NOMO-1 (cell line): ENCODE results near the gene PPFIA3.
A peak's percentile ranks its signal among the peaks of the same experiment; 100 is the strongest.

Experiments
- DNase-seq, 2 experiments: peaks; one replicate each; lab custom pipeline; 2025; ENCODE audit not compliant: unreplicated experiment in 2 of 2; lab: John Stamatoyannopoulos, UW

Gene PPFIA3

DNA sequence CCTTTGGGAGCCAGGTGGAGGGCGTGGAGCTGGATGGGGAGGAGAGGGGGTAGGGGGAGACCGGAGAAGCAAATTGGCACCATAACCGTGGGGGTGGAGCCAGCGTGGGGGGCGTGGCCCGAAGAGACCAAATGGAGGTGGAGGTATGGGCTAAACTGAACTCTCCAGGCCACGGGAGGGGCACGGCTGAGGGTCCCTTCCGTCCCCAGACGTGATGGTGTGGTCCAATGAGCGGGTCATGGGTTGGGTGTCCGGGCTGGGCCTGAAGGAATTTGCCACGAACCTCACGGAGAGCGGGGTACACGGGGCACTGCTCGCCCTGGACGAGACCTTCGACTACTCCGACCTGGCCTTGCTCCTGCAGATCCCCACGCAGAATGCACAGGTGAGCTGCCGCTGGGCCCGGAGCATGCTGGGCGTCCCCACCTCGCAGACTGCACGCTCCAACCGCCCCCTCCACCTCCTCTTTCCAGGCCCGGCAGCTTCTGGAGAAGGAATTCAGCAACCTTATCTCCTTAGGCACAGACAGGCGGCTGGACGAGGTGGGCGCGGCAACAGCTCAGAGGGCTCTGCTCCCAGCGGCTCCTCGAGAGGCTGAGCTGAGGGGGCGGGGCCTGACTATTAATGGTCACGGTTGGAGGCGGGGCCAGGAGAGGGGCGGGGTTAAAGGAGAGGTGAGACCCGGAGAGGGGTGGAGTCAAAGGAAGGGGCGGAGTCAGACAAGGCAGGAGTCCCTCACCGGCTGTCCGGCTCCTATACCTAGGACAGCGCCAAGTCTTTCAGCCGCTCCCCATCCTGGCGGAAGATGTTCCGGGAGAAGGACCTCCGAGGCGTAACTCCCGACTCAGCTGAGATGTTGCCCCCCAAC lies 29.7 kb downstream of the PPFIA3 start:
- DNase-seq, result peak; percentile 83 to 88

DNA sequence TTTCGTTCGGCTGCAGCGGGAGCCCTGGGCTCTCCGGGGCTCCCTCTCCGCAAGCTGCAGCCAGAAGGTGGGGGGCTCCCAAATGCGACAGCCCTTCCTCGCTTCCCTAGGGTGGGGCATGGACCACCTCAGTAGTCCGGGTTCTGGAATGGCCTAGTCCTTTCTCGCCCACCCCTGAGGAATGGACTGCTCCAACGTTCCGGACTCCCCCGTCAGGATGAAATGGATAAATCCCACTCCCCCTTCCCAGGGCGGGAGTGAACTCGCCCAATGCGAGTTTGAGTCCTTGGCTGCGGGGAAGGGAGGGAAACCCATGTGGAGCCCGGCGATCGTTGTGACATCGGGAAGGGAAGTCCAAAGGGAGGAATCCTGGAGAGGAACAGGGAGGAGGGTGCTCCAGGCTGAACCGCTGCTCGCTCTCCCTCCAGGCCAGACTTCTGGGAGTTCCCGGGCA lies 30.3 kb downstream of the PPFIA3 start:
- DNase-seq, result peak in 1 of 2 experiments; percentile 43

DNA sequence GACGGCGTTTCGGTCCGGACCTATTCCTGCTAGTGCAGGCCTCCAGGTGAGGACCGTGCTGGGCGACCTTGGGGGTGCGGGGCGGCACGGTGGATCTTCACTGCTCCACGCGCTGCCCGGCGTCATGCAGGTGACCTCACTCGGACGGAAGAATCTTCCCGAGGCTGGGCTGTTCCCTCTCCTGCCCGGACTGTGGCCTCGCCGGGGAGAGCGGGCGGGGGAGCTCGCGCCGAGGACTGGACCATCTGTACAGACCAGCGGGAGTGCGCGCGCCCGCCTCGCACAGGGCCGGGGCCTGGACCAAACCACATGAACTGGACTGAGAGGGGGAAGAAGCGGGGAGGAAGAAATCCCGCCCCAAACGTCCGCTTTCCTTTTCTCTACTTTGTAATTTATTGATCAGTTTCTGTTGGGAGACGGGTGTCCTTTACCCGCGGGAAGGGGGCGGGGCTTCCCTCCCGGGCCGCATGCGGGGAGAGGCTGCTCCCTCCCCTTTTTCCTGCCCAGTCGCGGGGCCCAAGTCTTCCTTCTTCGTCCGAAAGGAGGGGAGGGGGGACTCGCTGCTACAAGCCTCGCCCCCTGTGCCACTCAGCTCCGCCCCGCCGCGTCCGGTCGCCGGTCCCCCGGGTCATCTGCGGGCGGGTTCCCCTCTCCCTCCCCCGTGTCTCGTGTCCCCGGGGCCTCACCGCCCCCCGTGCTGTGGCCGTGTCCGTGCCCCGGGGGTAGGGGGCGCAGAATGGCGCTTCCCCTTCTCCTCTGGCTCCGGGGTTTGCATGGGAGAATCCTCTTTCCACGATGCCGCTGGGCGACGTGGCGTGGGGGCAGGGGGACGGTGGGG lies 31.0 kb downstream of the PPFIA3 start:
- peak; percentile 89 to 93 for DNase-seq

- no peak for DNase-seq
Measured at GRCh38 chr19:49150944-49151243, 31.6 kb downstream of the PPFIA3 start.

DNA sequence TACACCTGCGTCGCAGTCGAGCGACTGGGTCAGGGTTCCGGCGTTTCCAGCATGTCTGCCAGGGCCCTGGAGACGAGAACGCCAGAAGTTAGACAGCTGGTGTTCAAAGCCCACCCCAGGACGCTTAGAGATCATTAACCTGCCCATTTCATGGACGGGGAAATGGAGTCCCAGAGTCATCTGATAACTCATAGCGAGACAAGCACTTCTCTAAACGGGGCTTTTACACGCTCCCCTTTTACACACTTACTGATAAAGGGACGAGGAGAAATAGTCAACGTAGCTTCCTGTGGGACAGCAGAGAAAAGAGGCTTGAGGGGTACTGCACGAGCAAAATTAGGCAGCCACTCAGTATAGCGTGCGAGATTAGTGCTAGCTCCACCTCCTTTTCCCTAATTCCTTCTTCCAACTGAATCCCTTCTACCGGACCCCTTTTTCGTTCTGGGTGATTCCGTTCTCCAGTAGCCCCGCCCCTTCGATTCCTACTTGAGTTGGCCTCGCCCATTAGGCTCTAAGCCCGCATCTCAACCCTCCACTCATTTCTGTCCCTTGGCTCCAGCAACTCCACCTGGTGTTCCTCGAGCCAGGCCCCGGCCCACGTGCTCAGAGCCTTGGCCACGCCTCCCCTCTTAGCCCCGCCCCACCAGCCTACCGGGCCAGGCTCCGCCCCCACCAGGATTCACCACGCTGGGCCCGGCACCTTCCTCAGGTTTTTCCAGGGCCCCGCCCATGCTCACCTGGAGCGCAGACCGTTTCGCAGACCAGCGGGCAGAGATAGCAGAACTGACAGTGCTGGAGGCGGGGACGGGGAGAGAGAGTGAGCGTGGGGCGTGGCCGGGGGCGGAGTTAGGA lies 32.1 kb downstream of the PPFIA3 start:
- peak; percentile 60 to 67 for DNase-seq

- DNase-seq, result no peak
Measured at GRCh38 chr19:49152119-49152550, 32.8 kb downstream of the PPFIA3 start.

DNA sequence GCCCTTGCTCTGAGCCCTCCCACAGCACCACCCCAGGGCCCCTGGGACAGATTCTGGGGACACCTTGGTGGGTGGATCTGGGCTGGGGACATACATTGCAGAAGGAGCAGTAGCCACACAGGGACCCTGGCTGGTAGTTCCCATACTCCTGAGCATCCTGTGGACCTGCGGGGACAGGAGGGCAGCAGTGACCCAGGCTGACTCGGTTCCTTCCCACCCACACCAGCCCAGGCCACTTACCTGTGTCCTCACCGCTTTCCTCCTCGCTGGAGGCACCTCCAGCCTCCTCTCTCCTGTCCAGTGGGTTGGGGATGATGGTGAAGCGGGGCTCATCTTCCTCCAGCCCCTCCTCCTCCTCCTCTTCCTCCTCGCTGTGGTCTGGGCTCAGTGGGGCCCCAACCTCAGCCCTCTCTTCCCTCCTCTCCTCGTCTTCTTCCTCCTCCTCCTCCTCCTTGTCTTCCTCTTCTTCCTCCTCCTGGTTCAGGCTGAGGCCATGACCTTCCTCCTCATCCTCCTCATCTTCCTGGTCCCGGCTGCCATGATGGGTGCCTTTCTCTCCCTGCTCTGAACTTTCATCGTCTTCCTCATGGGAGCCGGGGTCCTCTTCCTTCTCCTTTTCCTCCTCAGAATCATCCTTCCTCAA lies 33.9 kb downstream of the PPFIA3 start:
- no peak for DNase-seq

DNA sequence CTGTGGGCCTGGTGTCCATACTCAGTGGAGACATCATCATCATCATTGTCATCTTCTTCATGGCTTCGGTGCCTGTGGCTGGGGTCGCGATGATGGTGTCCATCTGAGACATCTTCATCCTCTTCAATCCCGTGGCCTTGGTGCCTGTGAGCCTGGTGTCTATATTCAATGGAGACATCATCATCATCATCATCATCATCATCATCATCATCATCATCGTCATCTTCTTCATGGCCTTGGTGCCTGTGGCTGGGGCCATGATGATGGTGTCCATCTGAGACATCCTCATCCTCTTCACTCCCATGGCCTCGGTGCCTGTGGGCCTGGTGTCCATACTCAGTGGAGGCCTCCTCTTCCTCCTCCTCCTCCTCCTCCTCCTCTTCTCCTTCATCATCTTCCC lies 34.9 kb downstream of the PPFIA3 start:
- no peak for DNase-seq

- DNase-seq, result peak in 1 of 2 experiments; percentile 24
Measured at GRCh38 chr19:49155005-49155819, 35.9 kb downstream of the PPFIA3 start, which contains the start of gene HRC. Gene HRC, minus strand, starts transcription at chr19:49155396. Its CDS starts 159 bp downstream, at chr19:49155237.

- DNase-seq, result no peak
Measured at GRCh38 chr19:49155820-49156346, 36.5 kb downstream of the PPFIA3 start.

DNA sequence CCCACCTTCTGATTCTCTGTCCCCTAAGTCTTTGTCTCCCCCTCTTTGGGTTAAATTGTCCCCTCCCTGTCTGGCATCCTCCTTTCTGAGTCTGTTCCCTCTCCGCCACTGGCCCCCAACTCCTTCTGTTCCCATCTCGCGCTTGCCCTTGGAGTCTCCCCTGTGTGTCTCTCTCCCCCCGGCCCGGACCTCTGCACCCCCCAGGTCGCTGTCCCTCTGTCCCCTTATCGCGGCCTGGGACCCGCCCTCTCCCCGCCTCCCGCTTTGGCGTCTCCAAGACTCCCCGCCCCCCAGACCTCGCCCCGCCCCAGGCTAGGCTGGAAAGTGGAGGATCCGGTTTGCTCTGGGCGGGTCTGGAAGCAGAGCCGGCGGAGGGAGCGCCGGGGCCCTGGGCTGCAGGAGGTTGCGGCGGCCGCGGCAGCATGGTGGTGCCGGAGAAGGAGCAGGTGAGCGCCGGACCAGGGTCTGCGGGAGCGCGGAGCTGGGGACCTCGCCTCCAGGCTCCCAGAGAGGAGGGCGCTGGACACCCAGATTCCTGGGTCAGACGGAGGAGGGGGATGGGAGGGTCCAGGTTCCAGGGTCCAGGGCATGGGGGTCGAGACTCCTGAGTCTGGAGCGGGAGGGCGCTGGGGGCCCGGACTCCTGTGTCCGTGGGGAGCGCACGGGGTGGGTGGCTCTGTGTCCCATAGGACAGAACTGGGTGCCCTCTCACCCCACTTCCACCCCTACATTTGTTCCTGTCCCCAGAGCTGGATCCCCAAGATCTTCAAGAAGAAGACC lies 38.3 kb downstream of the PPFIA3 start, which contains the start of gene TRPM4:
TSS of gene TRPM4 (plus strand) at position 348 of the 780 bp plus-strand sequence. CDS start at position 423, 75 bp downstream.
- DNase-seq, result peak; percentile 79 to 81

GRCh38 chr19:49160450-49161189 lies 41.3 kb downstream of the PPFIA3 start:
- DNase-seq, result no peak

- no peak for DNase-seq
Measured at GRCh38 chr19:49161987-49162386, 42.6 kb downstream of the PPFIA3 start.

GRCh38 chr19:49165111-49165750 lies 45.9 kb downstream of the PPFIA3 start:
- DNase-seq, result no peak

DNA sequence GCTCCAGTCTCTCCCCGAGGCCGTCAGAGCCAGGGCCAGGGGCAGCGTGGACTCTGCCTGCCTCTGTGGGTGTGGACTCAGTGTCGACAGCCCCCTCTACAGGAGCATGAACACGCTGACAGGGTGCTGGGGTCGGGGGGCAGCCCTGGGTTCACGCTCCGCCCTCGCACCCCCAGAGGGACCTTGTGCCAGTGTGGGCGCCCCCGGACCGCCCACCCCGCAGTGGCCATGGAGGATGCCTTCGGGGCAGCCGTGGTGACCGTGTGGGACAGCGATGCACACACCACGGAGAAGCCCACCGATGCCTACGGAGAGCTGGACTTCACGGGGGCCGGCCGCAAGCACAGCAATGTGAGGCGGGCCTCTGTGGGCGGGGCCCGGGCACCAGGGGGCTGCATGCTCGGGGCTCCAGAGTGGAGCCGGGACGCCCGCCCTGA lies 46.5 kb downstream of the PPFIA3 start:
- no peak for DNase-seq

DNA sequence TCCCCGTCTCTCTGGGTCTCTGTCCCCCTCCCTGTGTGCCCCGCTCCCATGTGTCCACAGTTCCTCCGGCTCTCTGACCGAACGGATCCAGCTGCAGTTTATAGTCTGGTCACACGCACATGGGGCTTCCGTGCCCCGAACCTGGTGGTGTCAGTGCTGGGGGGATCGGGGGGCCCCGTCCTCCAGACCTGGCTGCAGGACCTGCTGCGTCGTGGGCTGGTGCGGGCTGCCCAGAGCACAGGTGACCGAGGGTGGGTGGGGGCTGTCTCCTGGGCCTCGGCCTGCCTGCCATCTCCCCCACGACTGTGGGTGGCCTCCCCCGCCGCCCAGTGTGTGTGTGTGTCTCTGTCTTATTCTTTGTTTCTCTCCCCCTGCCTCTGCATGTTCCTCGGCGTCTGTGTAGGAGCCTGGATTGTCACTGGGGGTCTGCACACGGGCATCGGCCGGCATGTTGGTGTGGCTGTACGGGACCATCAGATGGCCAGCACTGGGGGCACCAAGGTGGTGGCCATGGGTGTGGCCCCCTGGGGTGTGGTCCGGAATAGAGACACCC lies 48.6 kb downstream of the PPFIA3 start:
- no peak for DNase-seq

GRCh38 chr19:49168421-49168820 lies 49.1 kb downstream of the PPFIA3 start:
- DNase-seq, result no peak
